Measurements from ENCODE around the gene SLC51B. TPM values are rescaled to one million over a fixed set of nuclear protein-coding genes. Genes with fewer than 3 reads are reported as not detected.
"Not testable (repeated sequence)": the region's sequence is repeated elsewhere in the genome, so short reads cannot be mapped to it uniquely, and the experiment has no call there.

The SLC51B gene
- total RNA-seq, 2 experiments from 2014 or later, result not detected

DNA sequence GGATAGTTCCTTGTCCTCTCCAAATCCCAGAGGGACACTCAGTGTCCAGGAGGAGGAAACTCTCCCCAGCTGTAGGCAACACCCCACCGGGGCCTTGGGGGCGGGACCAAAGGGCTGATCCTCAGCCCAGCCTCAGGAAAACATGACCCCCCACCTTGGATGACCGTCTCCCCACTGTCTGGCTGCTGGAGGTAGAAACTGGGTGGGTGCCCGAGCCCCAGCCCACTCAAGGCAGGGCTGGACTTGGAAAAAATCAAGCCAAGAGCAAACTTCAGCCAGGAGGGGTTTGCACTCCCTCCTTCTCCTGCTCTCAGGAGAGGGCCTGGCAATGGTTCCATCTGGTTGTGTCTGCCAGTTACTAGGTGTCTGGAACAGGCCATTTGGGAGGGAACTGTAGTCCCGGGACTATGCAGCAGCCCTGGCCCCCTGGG lies 26.2 kb downstream of the SLC51B start:
- no peaks in the 10 kb centered on the region for H3K9me3 Mint-ChIP-seq
- no peak for DNase-seq
- ChIA-PET CTCF (no interaction called here), POLR2A (no interaction called here)
- no peak overlapping the region for H3K4me3 Mint-ChIP-seq
- H3K27me3 Mint-ChIP-seq, result peaks cover 34% of the 10 kb centered on the region
- H3K27ac Mint-ChIP-seq, result no peak overlapping the region
- no peaks in the 10 kb centered on the region for H3K36me3 Mint-ChIP-seq (ENCODE audit: low read depth)
- peaks cover 3% of the 10 kb centered on the region for H3K4me1 Mint-ChIP-seq

DNA sequence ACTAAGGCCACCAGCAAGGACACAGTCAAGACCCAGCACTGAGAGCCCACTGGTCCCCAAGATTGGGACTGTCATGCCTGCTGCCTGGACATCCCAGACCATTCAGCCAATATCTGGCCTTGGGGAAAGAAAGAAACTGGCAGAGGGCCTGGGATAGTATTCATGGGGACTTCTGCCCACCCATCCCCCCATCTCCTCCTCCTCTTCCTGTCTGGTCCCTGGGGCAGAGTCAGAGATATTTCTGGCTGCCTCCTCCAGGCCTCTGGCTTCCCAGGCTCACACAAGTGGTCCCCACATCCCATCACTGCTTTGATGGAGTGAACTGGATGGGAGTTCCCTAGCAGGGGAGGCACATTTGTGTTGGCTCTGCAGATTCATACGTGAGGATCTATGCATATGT lies 26.8 kb downstream of the SLC51B start:
- no peaks in the 10 kb centered on the region for H3K36me3 Mint-ChIP-seq (ENCODE audit: low read depth)
- CTCF ChIA-PET, result interaction anchor here (1.4 kb wide), 1 partner anchor 11 kb away, joined by 3 read pairs; no protein-coding TSS in a partner anchor
- DNase-seq, result no peak
- H3K4me1 Mint-ChIP-seq, result peaks cover 3% of the 10 kb centered on the region
- H3K4me3 Mint-ChIP-seq, result no peak overlapping the region
- POLR2A ChIA-PET, result no interaction called here
- no peaks in the 10 kb centered on the region for H3K9me3 Mint-ChIP-seq
- H3K27me3 Mint-ChIP-seq, result peaks cover 30% of the 10 kb centered on the region
- H3K27ac Mint-ChIP-seq, result no peak overlapping the region

- no peaks in the 10 kb centered on the region for H3K9me3 Mint-ChIP-seq
These were observed 27.4 kb downstream of the SLC51B start for GRCh38 chr15:65072617-65073016.

GRCh38 chr15:65074946-65075345 lies 29.8 kb downstream of the SLC51B start:
- H3K27ac Mint-ChIP-seq; H3K9me3 Mint-ChIP-seq; H3K4me3 Mint-ChIP-seq; DNase-seq; H3K36me3 Mint-ChIP-seq (ENCODE audit: low read depth); H3K4me1 Mint-ChIP-seq: not testable (repeated sequence)
- CTCF ChIA-PET, result interaction anchor here (1.1 to 1.8 kb wide), 3 partner anchors 11 to 41 kb away, joined by 3 to 4 read pairs (median 3); no protein-coding TSS in a partner anchor
- POLR2A ChIA-PET, result interaction anchor here (0.5 kb wide), 1 partner anchor 44 kb away, joined by 3 read pairs; no protein-coding TSS in a partner anchor
- peaks cover 20% of the 10 kb centered on the region for H3K27me3 Mint-ChIP-seq

More at GRCh38 chr15:65072617-65073016, 27.4 kb downstream of the SLC51B start:
- Mint-ChIP-seq H3K27ac (no peak overlapping the region), H3K4me1 (peaks cover under 1% of the 10 kb centered on the region), H3K36me3 (ENCODE audit: low read depth) (no peaks in the 10 kb centered on the region), H3K27me3 (peaks cover 26% of the 10 kb centered on the region), H3K4me3 (no peak overlapping the region)
- CTCF ChIA-PET, result interaction anchor here (1.4 kb wide), 1 partner anchor 11 kb away, joined by 3 read pairs; no protein-coding TSS in a partner anchor
- DNase-seq, result no peak
- POLR2A ChIA-PET, result no interaction called here

DNA sequence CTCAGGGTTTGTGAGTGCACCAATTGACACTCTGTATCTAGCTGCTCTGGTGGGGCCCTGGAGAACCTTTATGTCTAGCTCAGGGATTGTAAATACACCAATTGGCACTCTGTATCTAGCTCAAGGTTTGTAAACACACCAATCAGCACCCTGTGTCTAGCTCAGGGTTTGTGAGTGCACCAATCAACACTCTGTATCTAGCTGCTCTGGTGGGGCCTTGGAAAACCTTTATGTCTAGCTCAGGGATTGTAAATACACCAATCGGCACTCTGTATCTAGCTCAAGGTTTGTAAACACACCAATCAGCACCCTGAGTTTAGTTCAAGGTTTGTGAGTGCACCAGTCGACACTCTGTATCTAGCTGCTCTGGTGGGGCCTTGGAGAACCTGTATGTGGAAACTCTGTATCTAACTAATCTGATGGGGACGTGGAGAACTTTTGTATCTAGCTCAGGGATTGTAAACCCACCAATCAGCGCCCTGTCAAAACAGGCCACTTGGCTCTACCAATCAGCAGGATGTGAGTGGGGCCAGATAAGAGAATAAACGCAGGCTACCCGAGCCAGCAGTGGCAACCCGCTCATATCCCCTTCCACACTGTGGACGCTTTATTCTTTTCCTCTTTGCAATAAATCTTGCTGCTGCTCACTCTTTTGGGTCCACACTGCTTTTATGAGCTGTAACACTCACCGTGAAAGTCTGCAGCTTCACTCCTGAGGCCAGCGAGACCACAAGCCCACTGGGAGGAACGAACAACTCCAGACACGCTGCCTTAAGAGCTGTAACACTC lies 30.6 kb downstream of the SLC51B start:
- H3K9me3 Mint-ChIP-seq; DNase-seq; H3K4me3 Mint-ChIP-seq; H3K4me1 Mint-ChIP-seq; H3K27ac Mint-ChIP-seq; POLR2A ChIA-PET; H3K36me3 Mint-ChIP-seq (ENCODE audit: low read depth): not testable (repeated sequence)
- CTCF ChIA-PET, result interaction anchor here (0.9 to 1.8 kb wide), 3 partner anchors 8 to 24 kb away, joined by 3 to 4 read pairs (median 4); partner anchors contain the start of gene RASL12
- peaks cover 21% of the 10 kb centered on the region for H3K27me3 Mint-ChIP-seq

DNA sequence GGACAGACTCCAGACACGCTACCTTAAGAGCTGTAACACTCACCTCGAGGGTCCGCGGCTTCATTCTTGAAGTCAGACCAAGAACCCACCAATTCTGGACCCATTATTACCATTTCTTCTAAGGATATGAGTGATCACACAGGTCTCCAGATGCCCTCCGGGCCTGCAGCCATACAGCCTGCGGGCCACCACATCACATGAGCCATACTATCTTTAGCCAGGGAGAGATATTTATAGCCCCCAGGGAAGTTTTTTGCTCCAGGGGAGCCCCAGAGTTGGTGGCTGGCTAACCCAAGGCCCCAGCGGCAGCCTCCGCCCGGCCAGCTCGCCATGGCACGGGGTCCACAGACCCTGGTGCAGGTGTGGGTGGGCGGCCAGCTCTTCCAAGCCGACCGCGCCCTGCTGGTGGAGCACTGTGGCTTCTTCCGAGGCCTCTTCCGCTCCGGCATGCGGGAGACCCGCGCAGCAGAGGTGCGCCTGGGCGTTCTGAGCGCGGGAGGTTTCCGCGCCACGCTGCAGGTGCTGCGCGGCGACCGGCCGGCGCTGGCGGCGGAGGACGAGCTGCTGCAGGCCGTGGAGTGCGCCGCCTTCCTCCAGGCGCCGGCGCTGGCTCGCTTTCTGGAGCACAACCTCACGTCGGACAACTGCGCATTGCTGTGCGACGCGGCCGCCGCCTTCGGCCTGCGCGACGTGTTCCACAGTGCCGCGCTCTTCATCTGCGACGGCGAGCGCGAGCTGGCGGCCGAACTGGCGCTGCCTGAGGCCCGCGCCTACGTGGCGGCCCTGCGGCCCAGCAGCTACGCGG lies 31.5 kb downstream of the SLC51B start, which contains the start of gene KBTBD13:
KBTBD13 (plus strand) TSS at position 261 of the 805 bp plus-strand sequence; CDS start at position 331, 70 bp downstream.
- H3K36me3 Mint-ChIP-seq (ENCODE audit: low read depth), result no peaks in the 10 kb centered on the region
- H3K27ac Mint-ChIP-seq, result no peak within 1 kb of the TSS
- ChIA-PET CTCF (interaction anchor here (0.9 to 1.8 kb wide), 5 partner anchors 9 to 42 kb away, joined by 3 to 4 read pairs (median 4); partner anchors contain the start of gene RASL12), POLR2A (no interaction called here)
- H3K9me3 Mint-ChIP-seq, result no peaks in the 10 kb centered on the region
- peaks cover 4% of the 10 kb centered on the region for H3K4me1 Mint-ChIP-seq
- no peak within 1 kb of the TSS for H3K4me3 Mint-ChIP-seq
- no peak for DNase-seq
- H3K27me3 Mint-ChIP-seq, result peaks cover 29% of the 10 kb centered on the region

DNA sequence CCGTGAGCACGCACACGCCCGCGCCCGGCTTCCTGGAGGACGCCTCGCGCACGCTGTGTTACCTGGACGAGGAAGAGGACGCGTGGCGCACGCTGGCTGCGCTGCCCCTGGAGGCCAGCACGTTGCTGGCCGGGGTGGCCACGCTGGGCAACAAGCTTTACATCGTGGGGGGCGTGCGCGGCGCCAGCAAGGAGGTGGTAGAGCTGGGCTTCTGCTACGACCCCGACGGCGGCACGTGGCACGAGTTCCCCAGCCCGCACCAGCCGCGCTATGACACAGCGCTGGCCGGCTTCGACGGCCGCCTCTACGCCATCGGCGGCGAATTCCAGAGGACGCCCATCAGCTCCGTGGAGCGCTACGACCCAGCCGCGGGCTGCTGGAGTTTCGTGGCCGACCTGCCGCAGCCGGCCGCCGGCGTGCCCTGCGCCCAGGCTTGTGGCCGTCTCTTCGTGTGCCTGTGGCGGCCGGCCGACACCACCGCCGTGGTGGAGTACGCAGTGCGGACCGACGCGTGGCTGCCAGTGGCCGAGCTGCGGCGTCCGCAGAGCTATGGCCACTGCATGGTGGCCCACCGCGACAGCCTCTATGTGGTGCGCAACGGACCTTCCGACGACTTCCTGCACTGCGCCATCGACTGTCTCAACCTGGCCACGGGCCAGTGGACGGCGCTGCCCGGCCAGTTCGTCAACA lies 32.2 kb downstream of the SLC51B start:
- peaks cover 33% of the 10 kb centered on the region for H3K27me3 Mint-ChIP-seq
- no peak for DNase-seq
- peaks cover 9% of the 10 kb centered on the region for H3K4me1 Mint-ChIP-seq
- H3K9me3 Mint-ChIP-seq, result no peaks in the 10 kb centered on the region
- H3K36me3 Mint-ChIP-seq (ENCODE audit: low read depth), result no peaks in the 10 kb centered on the region
- CTCF ChIA-PET, result interaction anchor here (0.5 to 2.2 kb wide), 9 partner anchors 9 to 596 kb away, joined by 3 to 12 read pairs (median 3); partner anchors contain the start of gene RASL12
- no peak overlapping the region for H3K4me3 Mint-ChIP-seq
- no peak overlapping the region for H3K27ac Mint-ChIP-seq
- POLR2A ChIA-PET, result no interaction called here

DNA sequence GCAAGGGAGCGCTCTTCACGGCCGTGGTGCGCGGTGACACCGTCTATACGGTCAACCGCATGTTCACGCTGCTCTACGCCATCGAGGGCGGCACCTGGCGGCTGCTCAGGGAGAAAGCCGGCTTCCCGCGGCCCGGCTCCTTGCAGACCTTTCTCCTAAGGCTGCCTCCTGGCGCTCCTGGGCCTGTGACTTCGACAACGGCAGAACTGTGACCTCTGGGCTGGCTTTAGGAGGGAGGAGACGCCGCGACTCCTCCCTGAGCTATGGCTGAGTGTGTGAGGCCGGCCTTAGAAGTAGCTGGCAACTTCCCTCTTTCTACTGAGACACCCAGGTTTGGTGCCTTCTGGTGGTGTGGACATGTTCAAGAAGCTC lies 32.8 kb downstream of the SLC51B start:
- Mint-ChIP-seq H3K36me3 (ENCODE audit: low read depth) (no peaks in the 10 kb centered on the region), H3K27ac (no peak overlapping the region), H3K27me3 (peaks cover 39% of the 10 kb centered on the region), H3K4me3 (no peak overlapping the region), H3K4me1 (peaks cover 15% of the 10 kb centered on the region), H3K9me3 (no peaks in the 10 kb centered on the region)
- ChIA-PET CTCF (interaction anchor here (0.5 to 2.2 kb wide), 9 partner anchors 9 to 1272 kb away, joined by 3 to 12 read pairs (median 3); no protein-coding TSS in a partner anchor), POLR2A (no interaction called here)
- peak; percentile 58 for DNase-seq

DNA sequence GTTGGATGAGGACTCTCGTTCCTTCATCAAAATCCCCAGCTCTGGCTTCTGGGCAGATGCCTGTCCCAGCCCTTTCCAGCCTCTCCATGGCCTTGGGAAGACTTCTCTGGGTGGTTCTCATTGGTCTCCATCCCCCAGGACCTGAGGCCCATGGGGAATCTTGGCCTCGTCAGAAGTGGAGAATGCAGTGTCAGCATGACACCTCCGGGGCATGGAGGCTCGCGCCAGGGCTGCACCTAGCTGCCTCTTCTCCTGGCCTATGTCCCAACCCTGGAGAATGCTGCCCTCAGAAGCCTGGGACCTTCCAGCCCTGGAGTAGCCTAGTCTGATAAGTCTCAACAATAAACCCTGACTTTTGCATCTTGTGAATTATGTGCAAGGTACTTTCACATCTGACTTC lies 34.4 kb downstream of the SLC51B start:
- POLR2A ChIA-PET, result no interaction called here
- Mint-ChIP-seq H3K4me1 (peaks cover 15% of the 10 kb centered on the region), H3K36me3 (ENCODE audit: low read depth) (no peaks in the 10 kb centered on the region), H3K4me3 (no peak overlapping the region), H3K27ac (no peak overlapping the region), H3K27me3 (peaks cover 45% of the 10 kb centered on the region), H3K9me3 (no peaks in the 10 kb centered on the region)
- no peak for DNase-seq
- CTCF ChIA-PET, result interaction anchor here (0.7 to 1.0 kb wide), 2 partner anchors 35 to 208 kb away, joined by 3 read pairs; partner anchors contain the start of genes PARP16 and SLC51B

DNA sequence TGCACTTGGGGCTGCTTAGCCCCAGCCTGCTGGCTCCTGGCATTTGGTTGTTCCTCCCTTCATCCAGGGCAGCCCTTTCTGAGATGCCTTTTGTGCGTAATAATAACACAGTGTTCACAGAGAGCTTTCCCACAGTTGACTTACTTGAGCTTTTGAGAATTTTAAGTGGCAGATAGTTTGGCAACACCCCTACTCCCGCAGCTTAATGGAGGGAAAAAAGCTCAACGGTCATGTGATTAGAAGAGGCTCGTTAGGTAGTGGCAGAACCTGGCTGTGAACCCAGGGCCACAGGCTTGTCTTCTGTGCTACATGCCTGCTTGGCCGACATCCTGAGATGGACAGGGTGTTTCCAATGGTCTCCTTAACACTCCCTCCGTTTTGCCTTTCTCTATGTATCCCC lies 36.1 kb downstream of the SLC51B start:
- Mint-ChIP-seq H3K4me1 (peaks cover 15% of the 10 kb centered on the region), H3K36me3 (ENCODE audit: low read depth) (no peaks in the 10 kb centered on the region), H3K27me3 (peaks cover 45% of the 10 kb centered on the region), H3K27ac (no peak overlapping the region), H3K9me3 (no peaks in the 10 kb centered on the region), H3K4me3 (no peak overlapping the region)
- no peak for DNase-seq
- CTCF ChIA-PET, result interaction anchor here (0.6 to 1.2 kb wide), 3 partner anchors 10 to 21 kb away, joined by 3 to 4 read pairs (median 3); no protein-coding TSS in a partner anchor
- POLR2A ChIA-PET, result no interaction called here

DNA sequence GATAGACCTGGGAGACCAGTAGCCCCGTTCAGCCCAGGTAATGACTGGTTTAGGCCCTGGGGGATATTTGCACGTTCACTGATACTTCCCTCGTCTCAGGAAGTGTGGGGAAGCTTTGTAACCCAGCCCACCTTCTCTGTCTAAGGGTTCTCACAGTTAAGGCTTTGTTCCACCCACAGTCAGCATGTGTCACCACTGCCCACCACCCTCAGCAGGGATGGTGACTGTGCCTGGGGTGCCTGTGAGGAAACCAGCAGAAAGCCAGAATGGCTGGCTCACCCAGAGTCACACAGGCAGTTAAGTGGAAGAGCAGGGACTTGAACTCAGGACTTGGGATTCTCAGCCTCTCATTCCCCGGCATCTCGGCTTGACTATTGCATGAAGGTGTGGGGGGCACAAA lies 36.6 kb downstream of the SLC51B start:
- Mint-ChIP-seq H3K27ac (no peak overlapping the region), H3K4me1 (peaks cover 15% of the 10 kb centered on the region), H3K36me3 (ENCODE audit: low read depth) (no peaks in the 10 kb centered on the region), H3K27me3 (peaks cover 42% of the 10 kb centered on the region), H3K9me3 (no peaks in the 10 kb centered on the region), H3K4me3 (no peak overlapping the region)
- DNase-seq, result no peak
- ChIA-PET CTCF (interaction anchor here (1.2 kb wide), 1 partner anchor 20 kb away, joined by 3 read pairs; no protein-coding TSS in a partner anchor), POLR2A (no interaction called here)

GRCh38 chr15:65082303-65082953 lies 37.2 kb downstream of the SLC51B start:
- no peaks in the 10 kb centered on the region for H3K36me3 Mint-ChIP-seq (ENCODE audit: low read depth)
- H3K9me3 Mint-ChIP-seq, result no peaks in the 10 kb centered on the region
- H3K27ac Mint-ChIP-seq, result peak overlapping the region; percentile 61
- ChIA-PET POLR2A (no interaction called here), CTCF (no interaction called here)
- H3K4me1 Mint-ChIP-seq, result peaks cover 15% of the 10 kb centered on the region
- H3K27me3 Mint-ChIP-seq, result peaks cover 42% of the 10 kb centered on the region
- DNase-seq, result peak; percentile 47
- no peak overlapping the region for H3K4me3 Mint-ChIP-seq
